ENCODE measurements around the gene SLC6A16.
"Not testable (repeated sequence)": the region's sequence is repeated elsewhere in the genome, so short reads cannot be mapped to it uniquely, and the experiment has no call there.

The SLC6A16 gene

GRCh38 chr19:49295208-49295880 is 29.6 kb downstream of the SLC6A16 start:
- no peak for DNase-seq (ENCODE audit: extremely low read depth, insufficient read length)
- no peaks in the 10 kb centered on the region for H3K27me3 ChIP-seq (replicated peaks; ENCODE audit: control insufficient read depth, insufficient read depth, low read length)
- TF ChIP-seq CTCF (IDR thresholded peaks at IDR 0.05; ENCODE audit: insufficient read depth, low read length, poor library complexity, severe bottlenecking) = no peak
- no peak overlapping the region for H3K4me3 ChIP-seq (replicated peaks; ENCODE audit: low read depth, low read length)
- no peaks in the 10 kb centered on the region; the same call in 1 of the 2 replicates for H3K36me3 ChIP-seq (ENCODE audit: control insufficient read depth, insufficient read depth, low read length)

- TF ChIP-seq CTCF (IDR thresholded peaks at IDR 0.05; ENCODE audit: insufficient read depth, low read length, poor library complexity, severe bottlenecking) = no peak
- Histone ChIP-seq H3K4me3 (replicated peaks; ENCODE audit: low read depth, low read length) (no peak overlapping the region), H3K27me3 (replicated peaks; ENCODE audit: control insufficient read depth, insufficient read depth, low read length) (no peaks in the 10 kb centered on the region), H3K36me3 (ENCODE audit: control insufficient read depth, insufficient read depth, low read length) (no peaks in the 10 kb centered on the region; the same call in 1 of the 2 replicates)
- DNase-seq (ENCODE audit: extremely low read depth, insufficient read length) = no peak
These were observed 30.6 kb downstream of the SLC6A16 start for GRCh38 chr19:49294401-49294800.

DNA sequence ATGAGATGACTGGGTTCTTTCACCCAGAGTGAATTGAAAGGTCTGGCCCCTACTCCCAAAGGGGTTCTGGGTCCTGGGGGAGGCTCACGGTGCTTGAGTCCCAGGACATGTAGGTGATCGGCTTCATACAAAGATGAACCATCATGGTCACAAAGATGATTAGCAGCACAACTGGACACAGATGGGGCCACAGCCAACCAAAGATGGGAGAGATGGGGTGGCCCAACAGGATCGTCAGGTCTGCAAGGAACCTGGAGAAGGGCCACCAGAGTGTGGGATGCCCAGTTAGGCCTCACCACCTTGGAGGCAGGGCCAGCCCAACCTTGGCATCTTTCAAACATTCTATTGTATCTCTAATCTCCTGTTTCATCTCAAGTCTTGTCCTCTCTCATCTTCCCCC is 34.5 kb downstream of the SLC6A16 start:
- no peak overlapping the region for H3K4me3 ChIP-seq (replicated peaks; ENCODE audit: low read depth, low read length)
- TF ChIP-seq CTCF (IDR thresholded peaks at IDR 0.05; ENCODE audit: insufficient read depth, low read length, poor library complexity, severe bottlenecking) = no peak
- no peak for DNase-seq (ENCODE audit: extremely low read depth, insufficient read length)
- H3K36me3 ChIP-seq (ENCODE audit: control insufficient read depth, insufficient read depth, low read length) = no peaks in the 10 kb centered on the region; the same call in 1 of the 2 replicates
- H3K27me3 ChIP-seq (replicated peaks; ENCODE audit: control insufficient read depth, insufficient read depth, low read length) = no peaks in the 10 kb centered on the region

DNA sequence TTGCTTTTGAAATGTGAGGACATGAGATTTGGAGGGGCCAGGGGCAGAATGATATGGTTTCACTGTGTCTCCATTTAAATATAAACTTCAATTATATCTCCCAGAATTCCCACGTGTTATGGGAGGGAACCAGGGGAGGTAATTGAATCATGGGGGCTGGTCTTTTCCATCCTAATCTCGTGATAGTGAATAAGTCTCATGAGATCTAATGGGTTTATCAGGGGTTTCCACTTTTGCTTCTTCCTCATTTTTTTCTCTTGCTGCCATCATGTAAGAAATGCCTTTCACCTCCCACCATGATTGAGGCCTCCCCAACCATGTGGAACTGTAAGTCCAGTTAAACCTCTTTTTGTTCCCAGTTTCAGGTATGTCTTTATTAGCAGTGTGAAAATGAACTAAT is 35.7 kb downstream of the SLC6A16 start:
- not testable (repeated sequence) for H3K4me3 ChIP-seq (replicated peaks; ENCODE audit: low read depth, low read length); H3K36me3 ChIP-seq (ENCODE audit: control insufficient read depth, insufficient read depth, low read length); DNase-seq (ENCODE audit: extremely low read depth, insufficient read length); H3K27me3 ChIP-seq (replicated peaks; ENCODE audit: control insufficient read depth, insufficient read depth, low read length)

DNA sequence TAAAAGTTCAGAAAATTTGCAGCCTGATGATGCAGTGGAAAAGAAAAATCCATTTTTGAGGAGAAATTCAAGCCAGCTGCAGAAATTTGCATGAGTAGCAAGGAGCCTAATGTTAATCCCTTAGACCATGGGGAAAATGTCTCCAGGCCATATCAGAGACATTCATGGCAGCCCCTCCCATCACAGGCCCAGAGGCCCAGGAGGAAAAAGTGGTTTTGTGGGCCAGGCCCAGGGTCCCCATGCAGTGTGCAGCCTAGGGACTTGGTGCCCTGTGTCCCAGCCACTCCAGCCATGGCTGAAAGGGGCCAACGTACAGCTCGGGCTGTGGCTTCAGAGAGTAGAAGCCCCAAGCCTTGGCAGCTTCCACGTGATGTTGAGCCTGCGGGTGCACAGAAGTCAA is 36.8 kb downstream of the SLC6A16 start:
- H3K4me3 ChIP-seq (replicated peaks; ENCODE audit: low read depth, low read length); H3K36me3 ChIP-seq (ENCODE audit: control insufficient read depth, insufficient read depth, low read length); DNase-seq (ENCODE audit: extremely low read depth, insufficient read length); H3K27me3 ChIP-seq (replicated peaks; ENCODE audit: control insufficient read depth, insufficient read depth, low read length): not testable (repeated sequence)

GRCh38 chr19:49287141-49287770 is 37.7 kb downstream of the SLC6A16 start:
- TF ChIP-seq CTCF (IDR thresholded peaks at IDR 0.05; ENCODE audit: insufficient read depth, low read length, poor library complexity, severe bottlenecking) = no peak
- DNase-seq (ENCODE audit: extremely low read depth, insufficient read length) = no peak
- H3K27me3 ChIP-seq (replicated peaks; ENCODE audit: control insufficient read depth, insufficient read depth, low read length) = no peaks in the 10 kb centered on the region
- H3K36me3 ChIP-seq (ENCODE audit: control insufficient read depth, insufficient read depth, low read length) = no peaks in the 10 kb centered on the region
- no peak overlapping the region for H3K4me3 ChIP-seq (replicated peaks; ENCODE audit: low read depth, low read length)
